Limb (tissue), 2 donors: ENCODE measurements around the gene CD160.
"Not testable (repeated sequence)": the region's sequence is repeated elsewhere in the genome, so short reads cannot be mapped to it uniquely, and the experiment has no call there.

Source experiments
- DNase-seq, 2 donors: peaks; one replicate each; pipeline ENCODE4 v3.0.0-alpha.2; 2016; ENCODE audit errors: extremely low spot score in 2 of 2

The CD160 gene

GRCh38 chr1:145719230-145720079 lies at the start of gene CD160:
CD160 (plus strand) TSS chr1:145719499; CDS start chr1:145728328, 8,829 bp downstream.
- DNase-seq = no peak

GRCh38 chr1:145670995-145671745 lies 48.1 kb upstream of the CD160 start:
- not testable (repeated sequence) for DNase-seq

- DNase-seq = not testable (repeated sequence)
Observed at GRCh38 chr1:145673217-145673616, 46.1 kb upstream of the CD160 start.

GRCh38 chr1:145684858-145685257 lies 34.4 kb upstream of the CD160 start:
- not testable (repeated sequence) for DNase-seq

GRCh38 chr1:145686078-145686477 lies 33.2 kb upstream of the CD160 start:
- DNase-seq = not testable (repeated sequence)

GRCh38 chr1:145688328-145688727 lies 31.0 kb upstream of the CD160 start:
- DNase-seq = no peak

GRCh38 chr1:145688924-145689323 lies 30.4 kb upstream of the CD160 start:
- DNase-seq = no peak

GRCh38 chr1:145689922-145690321 lies 29.4 kb upstream of the CD160 start:
- no peak for DNase-seq

GRCh38 chr1:145690587-145691558 lies 28.4 kb upstream of the CD160 start:
- no peak for DNase-seq

GRCh38 chr1:145692785-145693443 lies 26.4 kb upstream of the CD160 start:
- DNase-seq = no peak

GRCh38 chr1:145695821-145696629 lies 23.3 kb upstream of the CD160 start:
- peak in 1 of 2 donors; percentile 12 for DNase-seq

- no peak for DNase-seq
Observed at GRCh38 chr1:145696630-145696960, 22.7 kb upstream of the CD160 start.

GRCh38 chr1:145701306-145701862 lies 17.9 kb upstream of the CD160 start:
- DNase-seq = no peak

- DNase-seq = no peak
Observed at GRCh38 chr1:145702052-145702451, 17.2 kb upstream of the CD160 start.

GRCh38 chr1:145702826-145703225 lies 16.5 kb upstream of the CD160 start:
- no peak for DNase-seq

GRCh38 chr1:145705622-145706021 lies 13.7 kb upstream of the CD160 start:
- DNase-seq = no peak

- DNase-seq = no peak
Observed at GRCh38 chr1:145706086-145706664, 13.1 kb upstream of the CD160 start.

- DNase-seq = no peak
Observed at GRCh38 chr1:145707183-145707867, 12.0 kb upstream of the CD160 start, which contains the start of gene PDZK1. PDZK1 (minus strand) TSS chr1:145707368; CDS start chr1:145688021, 19,347 bp downstream.

GRCh38 chr1:145708063-145708462 lies 11.2 kb upstream of the CD160 start:
- no peak for DNase-seq
